HEK293 (cell line): ENCODE data around the gene NSMCE1.

Experiments used
- ELK4 ChIP-seq: IDR thresholded peaks from 2 replicates; pipeline ENCODE4 v1.6.1; 2011; ENCODE audit warnings: mild to moderate bottlenecking, low read depth, low read length, borderline replicate concordance
- REPIN1 ChIP-seq: fragments of 450-650 bp; formaldehyde crosslinking; IDR thresholded peaks from 2 replicates; pipeline ENCODE4 v1.5.1; 2017; ENCODE audit warnings: missing biosample characterization, missing genetic modification characterization, low read depth
- TSHZ1 ChIP-seq: fragments of 450-650 bp; formaldehyde crosslinking; IDR thresholded peaks from 2 replicates; pipeline ENCODE4 v1.5.1; 2016; ENCODE audit warnings: missing biosample characterization, missing genetic modification characterization, borderline replicate concordance
- ZBTB10 ChIP-seq: fragments of 450-650 bp; formaldehyde crosslinking; IDR thresholded peaks from 2 replicates; pipeline ENCODE4 v1.5.1; 2016; ENCODE audit warnings: missing biosample characterization, missing genetic modification characterization
- ZNF148 ChIP-seq: fragments of 450-650 bp; formaldehyde crosslinking; IDR thresholded peaks from 2 replicates; pipeline ENCODE4 v1.5.0; 2017; ENCODE audit warnings: missing biosample characterization, missing genetic modification characterization, borderline replicate concordance
- ZNF155 ChIP-seq: fragments of 450-650 bp; formaldehyde crosslinking; IDR thresholded peaks from 2 replicates; pipeline ENCODE4 v1.5.1; 2016; ENCODE audit warnings: missing biosample characterization, missing genetic modification characterization
- ZNF18 ChIP-seq: fragments of 450-650 bp; formaldehyde crosslinking; IDR thresholded peaks from 2 replicates; pipeline ENCODE4 v1.5.1; 2016; ENCODE audit warnings: missing biosample characterization, missing genetic modification characterization
- ZNF184 ChIP-seq: fragments of 450-650 bp; IDR thresholded peaks from 2 replicates; pipeline ENCODE4 v1.5.1; 2018; ENCODE audit warnings: missing biosample characterization, mild to moderate bottlenecking, missing genetic modification characterization
- ZNF19 ChIP-seq: fragments of 450-650 bp; formaldehyde crosslinking; IDR thresholded peaks from 2 replicates; pipeline ENCODE4; 2016; ENCODE audit warnings: missing biosample characterization, missing genetic modification characterization, low read depth
- ZNF2 ChIP-seq: fragments of 450-650 bp; formaldehyde crosslinking; IDR thresholded peaks from 2 replicates; pipeline ENCODE4 v1.5.1; 2016; ENCODE audit warnings: missing biosample characterization, missing genetic modification characterization
- ZNF202 ChIP-seq: fragments of 450-650 bp; formaldehyde crosslinking; IDR thresholded peaks from 2 replicates; pipeline ENCODE4 v1.5.1; 2016; ENCODE audit warnings: missing biosample characterization, missing genetic modification characterization, borderline replicate concordance
- ZNF26 ChIP-seq: fragments of 450-650 bp; formaldehyde crosslinking; IDR thresholded peaks from 2 replicates; pipeline ENCODE4 v1.5.1; 2016; ENCODE audit warnings: missing biosample characterization, missing genetic modification characterization
- ZNF266 ChIP-seq: fragments of 450-650 bp; formaldehyde crosslinking; IDR thresholded peaks from 2 replicates; pipeline ENCODE4 v1.5.1; 2016; ENCODE audit warnings: missing biosample characterization, missing genetic modification characterization, low read depth
- ZNF311 ChIP-seq: fragments of 450-650 bp; formaldehyde crosslinking; IDR thresholded peaks from 2 replicates; pipeline ENCODE4 v1.5.1; 2017; ENCODE audit warnings: missing biosample characterization, missing genetic modification characterization, borderline replicate concordance
- ZNF416 ChIP-seq: fragments of 450-650 bp; formaldehyde crosslinking; IDR thresholded peaks from 2 replicates; pipeline ENCODE4 v1.5.1; 2016; ENCODE audit warnings: missing biosample characterization, missing genetic modification characterization
- ZNF610 ChIP-seq: fragments of 450-650 bp; formaldehyde crosslinking; IDR thresholded peaks from 2 replicates; pipeline ENCODE4 v1.5.1; 2016; ENCODE audit warnings: missing biosample characterization, missing genetic modification characterization, borderline replicate concordance
- ZNF626 ChIP-seq: fragments of 450-650 bp; sonication (Bioruptor Pico); formaldehyde crosslinking; IDR thresholded peaks from 2 replicates; pipeline ENCODE4 v1.5.1; 2018; ENCODE audit warnings: missing biosample characterization, missing genetic modification characterization, inconsistent platforms
- ZNF692 ChIP-seq: fragments of 450-650 bp; formaldehyde crosslinking; IDR thresholded peaks from 2 replicates; pipeline ENCODE4 v1.5.1; 2016; ENCODE audit warnings: missing biosample characterization, missing genetic modification characterization
- ZSCAN30 ChIP-seq: fragments of 450-650 bp; IDR thresholded peaks from 2 replicates; pipeline ENCODE4 v1.5.1; 2018; ENCODE audit warnings: missing biosample characterization, mild to moderate bottlenecking, missing genetic modification characterization, moderate library complexity
- ZSCAN4 ChIP-seq: fragments of 450-650 bp; formaldehyde crosslinking; IDR thresholded peaks from 2 replicates; pipeline ENCODE4 v1.5.1; 2017; ENCODE audit warnings: missing biosample characterization, missing genetic modification characterization
- ZSCAN5A ChIP-seq: fragments of 450-650 bp; formaldehyde crosslinking; IDR thresholded peaks from 2 replicates; pipeline ENCODE4 v1.5.1; 2016; ENCODE audit warnings: missing biosample characterization, missing genetic modification characterization

The NSMCE1 gene

GRCh38 chr16:27202923-27203506 is 65.6 kb downstream of the NSMCE1 start (continued):
- TF ChIP-seq ZBTB10 (tag by site-specific recombination) (no peak), TSHZ1 (tag by site-specific recombination) (no peak; the same call in 1 of the 2 replicates), ZNF184 (no peak), ZNF18 (tag by site-specific recombination) (no peak), ZSCAN30 (peak; percentile 24; the same call in 1 of the 2 replicates), ZNF610 (tag by site-specific recombination) (no peak; the same call in 1 of the 2 replicates), ELK4 (no peak), ZNF266 (tag by site-specific recombination) (no peak), REPIN1 (no peak), ZNF311 (tag by site-specific recombination) (no peak), ZNF2 (tag by site-specific recombination) (no peak; the same call in 1 of the 2 replicates), ZSCAN5A (peak; percentile 91), ZNF26 (tag by site-specific recombination) (no peak), ZNF692 (peak; percentile 76; the same call in 1 of the 2 replicates), ZNF202 (tag by site-specific recombination) (no peak), ZNF148 (tag by site-specific recombination) (peak; percentile 42; the same call in 1 of the 2 replicates), ZNF19 (tag by site-specific recombination) (no peak), ZNF416 (tag by site-specific recombination) (no peak), ZNF626 (tag by site-specific recombination) (no peak), ZSCAN4 (no peak), ZNF155 (tag by site-specific recombination) (no peak)
